ENCODE results near the gene SENP8.

GRCh38 chr15:72118017-72118978 is at the start of gene SENP8, which contains the start of gene MYO9A:
- TF ChIP-seq CTCF (conservative IDR thresholded peaks at IDR 0.05; ENCODE audit: low read length) (no peak), EZH2phosphoT487 (IDR thresholded peaks at IDR 0.05; ENCODE audit: borderline replicate concordance) (no peak)

Data from Loucy (cell line).